GM19452 (cell line): ENCODE results near the gene RIPK1.
A peak's percentile ranks its signal among the peaks of the same experiment; 100 is the strongest.

ENCODE experiments used
- ATAC-seq: cut with Tn5 transposase; IDR thresholded peaks from one replicate; pipeline ENCODE4 v1.9.1; 2021; ENCODE audit not compliant: unreplicated experiment

The RIPK1 gene

GRCh38 chr6:3079682-3080081 lies 11.4 kb downstream of the RIPK1 start:
- ATAC-seq = no peak

- no peak for ATAC-seq
These were observed 13.7 kb downstream of the RIPK1 start for GRCh38 chr6:3081960-3082359.

- no peak for ATAC-seq
These were observed 16.8 kb downstream of the RIPK1 start for GRCh38 chr6:3085074-3085473.

- no peak for ATAC-seq
These were observed 18.1 kb downstream of the RIPK1 start for GRCh38 chr6:3086282-3086946.

- ATAC-seq = no peak
These were observed 20.2 kb downstream of the RIPK1 start for GRCh38 chr6:3088446-3088845.

GRCh38 chr6:3088968-3089367 lies 20.7 kb downstream of the RIPK1 start:
- no peak for ATAC-seq

GRCh38 chr6:3090013-3090412 lies 21.7 kb downstream of the RIPK1 start:
- ATAC-seq = no peak

GRCh38 chr6:3094815-3095214 lies 26.5 kb downstream of the RIPK1 start:
- ATAC-seq = no peak

GRCh38 chr6:3102875-3103274 lies 34.6 kb downstream of the RIPK1 start:
- no peak for ATAC-seq

GRCh38 chr6:3108746-3109414 lies 40.6 kb downstream of the RIPK1 start:
- ATAC-seq = no peak

GRCh38 chr6:3109761-3110160 lies 41.5 kb downstream of the RIPK1 start:
- ATAC-seq = no peak

GRCh38 chr6:3114377-3114776 lies 46.1 kb downstream of the RIPK1 start:
- no peak for ATAC-seq

- no peak for ATAC-seq
These were observed 49.6 kb downstream of the RIPK1 start for GRCh38 chr6:3117912-3118352.

GRCh38 chr6:3118353-3119039 lies 50.2 kb downstream of the RIPK1 start, which contains the start of gene BPHL:
Gene BPHL (plus strand): TSS chr6:3118711. CDS start chr6:3118741, 30 bp downstream.
- ATAC-seq = peak; percentile 89

- peak; percentile 28 for ATAC-seq
These were observed 50.9 kb downstream of the RIPK1 start for GRCh38 chr6:3119040-3119723.

- no peak for ATAC-seq
These were observed 52.4 kb downstream of the RIPK1 start for GRCh38 chr6:3120765-3121089.

- ATAC-seq = no peak
These were observed 54.5 kb downstream of the RIPK1 start for GRCh38 chr6:3122823-3123182.

- ATAC-seq = no peak
These were observed 56.4 kb downstream of the RIPK1 start for GRCh38 chr6:3124667-3125066.

- no peak for ATAC-seq
These were observed 57.5 kb downstream of the RIPK1 start for GRCh38 chr6:3125815-3126214.

GRCh38 chr6:3128356-3129108 lies 60.2 kb downstream of the RIPK1 start:
- ATAC-seq = no peak

- no peak for ATAC-seq
These were observed 63.4 kb downstream of the RIPK1 start for GRCh38 chr6:3131695-3132094.
